CD4-positive, CD25-positive, alpha-beta regulatory T cell (primary cell): ENCODE data around the gene DNAL4. TPM values are rescaled to one million over a fixed set of nuclear protein-coding genes. Genes with fewer than 3 reads are reported as not detected.

Source experiments
- ATAC-seq, 2 donors: fragments of 150-1000 bp; cut with Tn5 transposase; one replicate each; pipeline ENCODE4 v1.10.0; 2021; ENCODE audit warnings: low read depth in 2 of 2, moderate number of reproducible peaks in 2 of 2, moderate library complexity in 1 of 2
- DNase-seq, 3 donors: peaks; one replicate each; pipeline versions ENCODE4 v3.0.0 to v3.0.0-alpha.2; 2012 to 2022; ENCODE audit warnings: mixed read lengths in 1 of 3
- H3K27ac ChIP-seq: one replicate; pipeline ENCODE4 v1.7.0; 2013; ENCODE audit warnings: mild to moderate bottlenecking, low read length; ENCODE audit not compliant: insufficient read depth, poor library complexity, severe bottlenecking
- H3K27me3 ChIP-seq: one replicate; pipeline ENCODE4 v1.7.0; 2013; ENCODE audit warnings: low read length; ENCODE audit not compliant: control insufficient read depth, insufficient read depth
- H3K36me3 ChIP-seq: one replicate; pipeline ENCODE4 v1.7.0; 2013; ENCODE audit warnings: mild to moderate bottlenecking, low read length, moderate library complexity; ENCODE audit not compliant: control insufficient read depth, insufficient read depth
- H3K4me1 ChIP-seq: 2 replicates; pipeline ENCODE4 v1.7.0; 2013; ENCODE audit warnings: mild to moderate bottlenecking, low read length; ENCODE audit not compliant: insufficient read depth, control insufficient read depth, poor library complexity, severe bottlenecking
- H3K4me3 ChIP-seq: one replicate; pipeline ENCODE4 v1.7.0; 2013; ENCODE audit warnings: low read depth, mild to moderate bottlenecking, low read length, moderate library complexity
- H3K9me3 ChIP-seq, 2 experiments: 1 replicate in 1 of 2; 2 replicates in 1 of 2; pipeline ENCODE4 v1.7.0; 2013; ENCODE audit warnings: low read length in 2 of 2, mild to moderate bottlenecking in 1 of 2, moderate library complexity in 1 of 2; ENCODE audit not compliant: control insufficient read depth in 2 of 2
- H3K27ac Mint-ChIP-seq, 3 donors: one replicate each; pipeline ENCODE4 v1.8.0; 2020 to 2022; ENCODE audit warnings: mild to moderate bottlenecking in 3 of 3, mixed read lengths in 3 of 3, moderate library complexity in 2 of 3
- H3K27me3 Mint-ChIP-seq: one replicate; pipeline ENCODE4 v1.8.0; 2022; ENCODE audit warnings: mild to moderate bottlenecking, mixed read lengths
- H3K36me3 Mint-ChIP-seq: one replicate; pipeline ENCODE4 v1.8.0; 2020; ENCODE audit warnings: mixed read lengths
- H3K4me1 Mint-ChIP-seq, 4 donors: one replicate each; pipeline ENCODE4 v1.8.0; 2020 to 2022; ENCODE audit warnings: mixed read lengths in 4 of 4, mild to moderate bottlenecking in 1 of 4
- H3K4me3 Mint-ChIP-seq, 4 donors: one replicate each; pipeline ENCODE4 v1.8.0; 2020 to 2022; ENCODE audit warnings: mild to moderate bottlenecking in 4 of 4, mixed read lengths in 4 of 4, moderate library complexity in 3 of 4
- H3K9me3 Mint-ChIP-seq, 7 donors: one replicate each; pipeline ENCODE4 v1.8.0; 2020 to 2022; ENCODE audit warnings: mixed read lengths in 7 of 7, mild to moderate bottlenecking in 3 of 7, moderate library complexity in 2 of 7
- polyA plus RNA-seq, 4 donors: library from polyadenylated mRNA; unstranded; fragments of 300-500 nt; fragmentation: Illumina TruSeq; gene quantifications; one replicate each; pipeline ENCODE4 v1.2.3, GENCODE V29; 2021
- total RNA-seq: library from RNA; stranded (reverse); gene quantifications from one replicate; pipeline ENCODE4 v1.2.3, GENCODE V29; 2022

The DNAL4 gene
- total and polyA plus RNA-seq, 5 donors from 2014 or later = 6.3 to 10.9 (median 9.9) TPM

DNA sequence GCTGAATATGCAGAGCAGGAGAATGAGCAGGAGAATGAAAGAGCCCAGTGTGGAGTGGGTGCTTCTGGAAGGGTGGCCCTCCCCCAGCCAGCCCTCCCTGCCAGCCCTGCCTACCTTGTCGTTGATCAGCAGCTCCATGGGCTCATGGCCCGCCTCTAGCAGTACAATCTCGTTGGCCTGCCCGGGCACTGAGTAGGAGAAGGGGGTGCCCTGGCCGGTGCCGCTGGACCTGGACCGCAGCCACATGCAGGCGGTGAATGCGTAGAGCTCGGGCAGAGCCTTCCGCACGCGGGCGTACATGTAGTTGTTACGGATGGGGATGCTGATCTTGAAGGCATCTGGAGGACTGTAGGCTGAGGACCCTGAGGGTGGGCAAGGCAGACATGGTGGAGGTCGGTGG, 32.4 kb upstream of the DNAL4 start:
- DNase-seq = no peak
- Histone ChIP-seq H3K27me3 (no peaks in the 10 kb centered on the region), H3K4me1 (no peaks in the 10 kb centered on the region), H3K9me3 (no peaks in the 10 kb centered on the region), H3K4me3 (no peak overlapping the region), H3K36me3 (no peaks in the 10 kb centered on the region), H3K27ac (no peak overlapping the region)
- H3K4me1 Mint-ChIP-seq = peaks cover 0 to 5% (median 0%) of the 10 kb centered on the region in 4 donors
- H3K27me3 Mint-ChIP-seq = peaks cover 4% of the 10 kb centered on the region
- no peak overlapping the region for H3K27ac Mint-ChIP-seq
- no peak overlapping the region for H3K4me3 Mint-ChIP-seq
- ATAC-seq = no peak
- H3K9me3 Mint-ChIP-seq = peaks cover 0 to 4% (median 1%) of the 10 kb centered on the region in 7 donors
- H3K36me3 Mint-ChIP-seq = peaks cover 5% of the 10 kb centered on the region

DNA sequence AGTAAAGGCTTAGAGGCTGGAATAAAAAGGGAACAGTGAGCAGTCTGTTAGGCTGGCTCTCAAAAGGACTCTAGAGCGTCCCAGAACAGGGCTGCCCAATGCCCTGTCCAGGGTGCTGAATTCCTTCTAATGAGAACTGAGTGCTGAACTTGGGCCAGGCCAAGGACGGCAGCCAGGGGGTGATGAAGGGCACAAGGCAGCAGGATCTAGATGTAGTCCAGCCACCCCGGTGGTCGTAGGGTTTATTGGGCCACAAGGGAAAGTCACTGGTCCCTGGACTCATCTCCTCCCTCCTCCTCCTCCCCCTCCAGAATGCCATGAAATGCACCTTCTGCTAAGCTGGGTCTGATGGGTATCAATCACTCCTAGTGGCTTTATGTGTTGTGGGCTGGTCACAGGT, 30.6 kb upstream of the DNAL4 start:
- H3K27ac Mint-ChIP-seq = no peak overlapping the region
- DNase-seq = peak in 2 of 3 donors; percentile 45 to 47
- no peaks in the 10 kb centered on the region for H3K36me3 ChIP-seq
- no peaks in the 10 kb centered on the region for H3K9me3 ChIP-seq
- H3K4me3 ChIP-seq = no peak overlapping the region
- H3K9me3 Mint-ChIP-seq = peaks cover 0 to 4% (median 1%) of the 10 kb centered on the region in 7 donors
- no peaks in the 10 kb centered on the region for H3K4me1 ChIP-seq
- H3K27me3 Mint-ChIP-seq = peaks cover 4% of the 10 kb centered on the region
- no peak overlapping the region for H3K27ac ChIP-seq
- peaks cover 5% of the 10 kb centered on the region for H3K36me3 Mint-ChIP-seq
- H3K4me3 Mint-ChIP-seq = no peak overlapping the region
- peaks cover 0 to 5% (median 0%) of the 10 kb centered on the region in 4 donors for H3K4me1 Mint-ChIP-seq
- no peak for ATAC-seq
- no peaks in the 10 kb centered on the region for H3K27me3 ChIP-seq

DNA sequence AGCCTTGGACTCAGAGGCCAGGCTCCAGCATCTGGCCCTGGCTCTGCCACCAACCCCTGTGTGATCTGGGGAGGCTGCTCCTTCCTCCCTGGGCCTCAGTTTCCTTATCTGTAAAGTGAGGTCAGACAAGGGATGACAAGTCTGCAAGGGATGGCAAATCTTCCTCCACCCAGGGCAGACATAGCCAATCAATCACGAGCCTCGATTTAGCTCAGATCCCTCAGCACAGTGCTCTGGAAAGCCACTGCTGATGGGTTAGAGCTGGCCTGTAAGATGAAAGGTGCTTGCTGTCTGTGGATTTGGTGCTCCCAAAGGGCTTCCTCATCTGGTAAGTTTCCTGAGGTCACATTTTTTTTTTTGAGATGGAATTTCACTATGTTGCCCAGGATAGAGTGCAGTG, 29.7 kb upstream of the DNAL4 start:
- Mint-ChIP-seq H3K9me3 (peaks cover 0 to 4% (median 1%) of the 10 kb centered on the region in 7 donors), H3K27ac (no peak overlapping the region), H3K4me3 (no peak overlapping the region), H3K4me1 (peaks cover 0 to 5% (median 0%) of the 10 kb centered on the region in 4 donors), H3K36me3 (peaks cover 5% of the 10 kb centered on the region), H3K27me3 (peaks cover 9% of the 10 kb centered on the region)
- Histone ChIP-seq H3K9me3 (no peaks in the 10 kb centered on the region), H3K36me3 (no peaks in the 10 kb centered on the region), H3K4me3 (no peak overlapping the region), H3K4me1 (no peaks in the 10 kb centered on the region), H3K27ac (no peak overlapping the region), H3K27me3 (no peaks in the 10 kb centered on the region)
- DNase-seq = no peak
- ATAC-seq = no peak

DNA sequence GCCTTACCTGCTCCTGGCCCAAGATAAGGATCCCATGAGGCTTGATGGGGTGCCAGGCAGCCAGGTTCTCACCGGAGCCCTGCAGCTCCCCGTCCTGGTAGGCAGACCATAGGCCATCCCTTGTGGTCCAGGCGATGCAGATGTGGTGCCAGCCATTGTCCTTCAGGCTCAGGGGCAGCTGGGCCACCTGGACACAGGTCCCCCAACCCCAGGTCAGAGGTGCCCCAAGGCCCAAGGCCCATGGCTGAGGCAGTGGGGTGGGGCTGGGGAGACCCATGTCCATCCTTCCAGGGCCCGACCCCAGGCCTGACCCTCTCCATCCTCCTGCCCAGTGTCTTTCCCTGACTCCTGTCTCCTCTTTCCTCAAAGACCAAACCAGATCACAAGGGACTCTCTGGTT, 29.1 kb upstream of the DNAL4 start:
- no peak for ATAC-seq
- Mint-ChIP-seq H3K36me3 (peaks cover 5% of the 10 kb centered on the region), H3K4me3 (no peak overlapping the region), H3K9me3 (peaks cover 0 to 4% (median 1%) of the 10 kb centered on the region in 7 donors), H3K27me3 (peaks cover 9% of the 10 kb centered on the region), H3K4me1 (peaks cover 0 to 5% (median 0%) of the 10 kb centered on the region in 4 donors), H3K27ac (no peak overlapping the region)
- Histone ChIP-seq H3K9me3 (no peaks in the 10 kb centered on the region), H3K4me3 (no peak overlapping the region), H3K27ac (no peak overlapping the region), H3K4me1 (no peaks in the 10 kb centered on the region), H3K27me3 (no peaks in the 10 kb centered on the region), H3K36me3 (no peaks in the 10 kb centered on the region)
- DNase-seq = no peak

DNA sequence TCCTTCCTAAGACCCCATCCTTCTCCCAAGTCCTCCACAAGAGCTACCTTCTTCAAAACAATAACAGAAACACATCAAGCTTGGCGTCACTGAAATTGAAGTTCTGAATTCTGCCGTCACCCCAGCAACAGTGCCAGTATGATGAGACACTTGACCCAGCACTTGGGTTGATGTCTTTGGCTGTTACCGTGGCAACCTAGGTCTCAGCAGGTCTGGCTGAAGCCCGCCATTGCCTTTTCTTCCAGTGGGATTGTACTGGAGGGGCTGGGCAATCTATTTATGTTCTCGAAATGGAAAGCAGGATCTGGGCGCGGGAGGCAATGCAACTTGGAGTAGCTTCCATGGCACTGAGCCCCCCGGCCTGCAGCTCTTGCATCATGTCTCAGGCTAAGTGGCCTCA, 26.1 kb upstream of the DNAL4 start:
- ATAC-seq (no peak), DNase-seq (no peak)
- H3K4me3 ChIP-seq = no peak overlapping the region
- H3K27me3 ChIP-seq = no peaks in the 10 kb centered on the region
- H3K36me3 Mint-ChIP-seq = peaks cover 5% of the 10 kb centered on the region
- peaks cover 11% of the 10 kb centered on the region for H3K27me3 Mint-ChIP-seq
- peaks cover 0 to 4% (median 1%) of the 10 kb centered on the region in 7 donors for H3K9me3 Mint-ChIP-seq
- no peaks in the 10 kb centered on the region for H3K4me1 ChIP-seq
- peak overlapping the region in 1 of 4 donors; percentile 63 for H3K4me3 Mint-ChIP-seq
- peaks cover 0 to 5% (median 1%) of the 10 kb centered on the region in 4 donors for H3K4me1 Mint-ChIP-seq
- H3K9me3 ChIP-seq = no peaks in the 10 kb centered on the region
- no peaks in the 10 kb centered on the region for H3K36me3 ChIP-seq
- H3K27ac ChIP-seq = no peak overlapping the region
- no peak overlapping the region for H3K27ac Mint-ChIP-seq

DNA sequence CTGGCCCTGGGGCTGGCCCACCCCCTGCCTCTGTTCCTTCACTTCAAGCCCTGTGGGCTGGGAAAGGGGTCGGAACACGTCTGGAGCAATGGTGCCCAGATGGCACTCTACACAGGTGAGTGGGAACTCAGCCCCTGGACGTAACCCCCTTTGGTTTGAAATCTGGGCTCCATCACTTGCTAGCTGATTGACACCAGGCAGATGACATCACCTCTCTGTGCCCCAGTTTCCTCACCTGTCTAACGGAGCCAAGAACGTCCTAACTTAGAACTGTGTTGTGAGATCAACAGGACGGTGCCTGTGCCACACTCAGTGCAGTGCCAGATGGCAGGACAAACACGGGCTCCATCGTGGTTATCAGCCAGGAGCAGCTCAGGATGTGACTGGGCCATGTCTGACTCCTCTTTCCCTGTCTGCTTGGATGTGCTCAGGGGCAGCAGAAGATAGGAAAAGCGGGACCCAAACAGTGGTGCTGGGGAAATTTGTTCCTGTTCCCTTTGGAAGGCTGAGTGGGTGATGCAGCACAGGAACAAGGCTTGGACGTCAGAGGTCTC, 25.5 kb upstream of the DNAL4 start:
- no peak for ATAC-seq

DNA sequence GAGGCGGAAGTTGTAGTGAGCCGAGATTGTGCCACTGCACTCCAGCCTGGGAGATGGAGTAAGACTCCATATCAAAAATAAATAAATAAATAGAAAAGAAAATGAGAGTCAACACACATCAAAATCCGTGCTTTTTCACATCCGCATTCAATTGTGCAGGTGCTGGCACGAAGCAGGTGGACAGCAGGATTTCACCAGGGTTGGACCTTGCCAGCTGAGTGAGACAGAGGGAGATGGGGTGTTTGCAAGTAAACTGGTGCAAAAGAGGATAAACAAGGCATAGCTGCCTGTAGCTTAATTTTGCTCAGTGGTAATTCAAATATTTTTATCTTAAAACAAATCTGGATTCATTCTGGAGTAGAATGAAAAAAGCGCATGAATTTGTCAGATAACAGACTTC, 23.3 kb upstream of the DNAL4 start:
- Mint-ChIP-seq H3K27ac (no peak overlapping the region), H3K27me3 (peaks cover 17% of the 10 kb centered on the region)

More for the DNA sequence above, 25.5 kb upstream of the DNAL4 start:
- Mint-ChIP-seq H3K27me3 (peaks cover 11% of the 10 kb centered on the region), H3K4me1 (peaks cover 0 to 3% (median 1%) of the 10 kb centered on the region in 4 donors), H3K36me3 (peaks cover 2% of the 10 kb centered on the region), H3K27ac (peak overlapping the region in 1 of 3 donors; percentile 32), H3K9me3 (peaks cover 0 to 4% (median under 1%) of the 10 kb centered on the region in 7 donors), H3K4me3 (no peak overlapping the region)
- no peaks in the 10 kb centered on the region for H3K36me3 ChIP-seq
- H3K4me3 ChIP-seq = no peak overlapping the region
- H3K9me3 ChIP-seq = no peaks in the 10 kb centered on the region
- no peak overlapping the region for H3K27ac ChIP-seq
- no peak for DNase-seq
- no peaks in the 10 kb centered on the region for H3K27me3 ChIP-seq
- no peaks in the 10 kb centered on the region for H3K4me1 ChIP-seq

DNA sequence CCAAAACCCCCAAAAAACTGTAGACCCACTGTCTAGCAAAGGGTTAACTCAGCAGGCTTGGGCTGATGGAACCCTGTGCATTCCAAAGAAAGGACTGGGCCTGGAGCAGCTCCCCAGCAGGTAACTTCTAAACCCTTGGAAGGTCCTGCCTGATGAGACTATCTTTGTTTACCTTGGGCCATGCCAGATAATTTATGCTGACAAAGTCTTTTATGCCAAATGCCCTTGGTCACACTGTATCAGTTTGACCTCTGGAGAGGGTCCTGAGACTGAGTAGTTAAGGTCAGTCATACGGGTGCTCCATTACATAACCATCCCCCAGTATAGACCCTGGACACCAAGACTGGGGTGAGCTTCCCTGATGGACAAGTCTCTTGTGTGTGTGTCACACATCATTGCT, 21.9 kb upstream of the DNAL4 start:
- H3K27ac Mint-ChIP-seq = no peak overlapping the region
- no peak overlapping the region for H3K4me3 Mint-ChIP-seq
- H3K4me1 Mint-ChIP-seq = peaks cover 0 to 2% (median 0%) of the 10 kb centered on the region in 4 donors
- no peaks in the 10 kb centered on the region for H3K27me3 ChIP-seq
- peaks cover 6% of the 10 kb centered on the region for H3K36me3 Mint-ChIP-seq
- H3K9me3 Mint-ChIP-seq = peaks cover 0 to 4% (median 2%) of the 10 kb centered on the region in 7 donors
- no peak overlapping the region for H3K27ac ChIP-seq
- no peaks in the 10 kb centered on the region for H3K4me1 ChIP-seq
- peaks cover 17% of the 10 kb centered on the region for H3K27me3 Mint-ChIP-seq
- DNase-seq (no peak), ATAC-seq (no peak)
- no peaks in the 10 kb centered on the region for H3K9me3 ChIP-seq
- no peak overlapping the region for H3K4me3 ChIP-seq
- no peaks in the 10 kb centered on the region for H3K36me3 ChIP-seq

More for the DNA sequence above, 23.3 kb upstream of the DNAL4 start:
- Histone ChIP-seq H3K27ac (no peak overlapping the region), H3K9me3 (no peaks in the 10 kb centered on the region), H3K27me3 (no peaks in the 10 kb centered on the region), H3K4me1 (no peaks in the 10 kb centered on the region), H3K36me3 (no peaks in the 10 kb centered on the region), H3K4me3 (no peak overlapping the region)
- DNase-seq = no peak
- H3K9me3 Mint-ChIP-seq = peaks cover 0 to 1% (median 0%) of the 10 kb centered on the region in 7 donors
- peaks cover 0 to 2% (median 0%) of the 10 kb centered on the region in 4 donors for H3K4me1 Mint-ChIP-seq
- no peak for ATAC-seq
- no peak overlapping the region for H3K4me3 Mint-ChIP-seq
- peaks cover 6% of the 10 kb centered on the region for H3K36me3 Mint-ChIP-seq
